COLO668 (cell line): ENCODE results near the gene PRPSAP1.
"Not testable (repeated sequence)": the region's sequence is repeated elsewhere in the genome, so short reads cannot be mapped to it uniquely, and the experiment has no call there.

ENCODE experiments used
- DNase-seq: peaks from one replicate; lab custom pipeline; 2025; ENCODE audit not compliant: unreplicated experiment; lab: John Stamatoyannopoulos, UW

Gene PRPSAP1

DNA sequence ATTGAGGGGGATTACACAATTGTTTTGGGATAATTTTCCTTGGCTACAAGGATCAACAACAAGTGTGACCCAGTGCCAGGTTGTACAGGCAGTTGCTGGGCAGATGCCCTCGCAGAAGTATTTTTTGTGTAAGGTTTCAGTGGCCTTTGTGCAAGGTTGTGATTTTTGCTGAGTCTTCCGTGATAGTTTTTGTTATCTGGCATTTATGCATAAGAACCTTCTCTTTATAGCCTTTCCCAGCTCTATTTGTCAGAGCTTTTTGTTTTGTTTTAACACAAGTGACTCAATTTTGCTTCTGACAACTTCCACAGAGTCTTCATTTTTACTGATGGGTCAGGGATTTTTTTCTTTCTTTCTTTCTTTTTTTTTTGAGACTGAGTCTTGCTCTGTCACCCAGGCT is 6.7 kb upstream of the PRPSAP1 start:
- no peak for DNase-seq

DNA sequence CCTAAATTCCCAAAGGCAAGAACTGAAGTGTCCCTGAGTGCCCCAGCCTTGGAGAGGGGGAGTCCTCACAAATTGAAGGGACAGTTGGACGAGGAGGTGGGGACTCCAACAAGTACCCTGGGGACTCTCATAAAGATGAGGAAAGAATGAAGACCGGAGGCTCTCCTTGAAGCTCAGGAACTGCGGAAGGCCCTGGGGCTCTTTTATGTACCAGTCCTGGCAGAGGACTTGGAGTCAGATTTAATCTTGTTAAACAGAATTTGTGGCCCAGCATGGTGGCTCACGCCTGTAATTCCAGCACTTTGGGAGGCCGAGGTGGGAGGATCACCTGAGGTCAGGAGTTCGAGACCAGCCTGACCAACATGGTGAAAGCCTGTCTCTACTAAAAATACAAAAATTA is 6.1 kb upstream of the PRPSAP1 start:
- DNase-seq, result not testable (repeated sequence)

DNA sequence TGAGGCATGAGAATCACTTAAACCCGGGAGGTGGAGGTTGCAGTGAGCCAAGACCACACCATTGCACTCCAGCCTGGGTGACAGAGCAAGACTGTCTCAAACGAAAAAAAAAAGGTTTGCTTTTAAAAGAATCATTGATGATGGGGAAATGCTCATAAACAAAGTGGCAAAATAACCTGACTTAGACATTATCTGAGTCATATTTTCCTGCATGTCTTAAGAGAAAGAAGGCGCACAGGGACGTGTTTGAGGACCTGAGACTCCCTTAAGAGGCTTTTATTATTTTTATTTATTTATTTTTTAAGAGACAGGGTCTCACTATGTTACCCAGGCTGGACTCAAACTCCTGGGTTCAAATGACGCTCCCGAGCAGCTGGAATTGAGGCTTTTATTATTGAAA is 5.7 kb upstream of the PRPSAP1 start:
- DNase-seq, result no peak

DNA sequence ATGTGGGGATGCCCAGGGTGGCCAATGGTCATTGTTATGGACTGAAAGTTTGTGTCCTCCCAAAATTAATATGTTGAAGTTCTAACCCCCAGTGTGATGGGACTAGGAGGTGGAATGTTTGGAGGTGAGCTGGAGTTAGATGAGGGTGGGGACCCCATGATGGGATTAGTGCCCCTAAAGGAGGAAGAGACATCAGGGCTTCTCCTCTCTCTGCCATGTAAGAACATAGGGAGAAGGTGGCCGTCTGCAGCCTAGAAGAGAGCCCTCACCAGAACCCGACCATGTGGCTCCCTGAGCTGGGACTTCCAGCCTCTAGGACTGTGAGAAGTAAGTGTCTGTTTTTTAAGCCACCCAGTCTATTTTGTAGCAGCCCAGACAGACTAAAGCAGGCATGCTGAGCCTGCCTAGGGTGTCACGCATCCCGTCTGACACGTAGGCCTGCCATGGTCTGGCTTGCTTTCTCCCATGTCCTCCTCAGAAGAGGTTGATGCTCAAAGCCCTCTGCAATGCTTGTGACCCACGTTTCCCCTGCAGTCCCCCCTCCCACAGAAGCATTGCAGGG is 4.0 kb upstream of the PRPSAP1 start:
- no peak for DNase-seq

DNA sequence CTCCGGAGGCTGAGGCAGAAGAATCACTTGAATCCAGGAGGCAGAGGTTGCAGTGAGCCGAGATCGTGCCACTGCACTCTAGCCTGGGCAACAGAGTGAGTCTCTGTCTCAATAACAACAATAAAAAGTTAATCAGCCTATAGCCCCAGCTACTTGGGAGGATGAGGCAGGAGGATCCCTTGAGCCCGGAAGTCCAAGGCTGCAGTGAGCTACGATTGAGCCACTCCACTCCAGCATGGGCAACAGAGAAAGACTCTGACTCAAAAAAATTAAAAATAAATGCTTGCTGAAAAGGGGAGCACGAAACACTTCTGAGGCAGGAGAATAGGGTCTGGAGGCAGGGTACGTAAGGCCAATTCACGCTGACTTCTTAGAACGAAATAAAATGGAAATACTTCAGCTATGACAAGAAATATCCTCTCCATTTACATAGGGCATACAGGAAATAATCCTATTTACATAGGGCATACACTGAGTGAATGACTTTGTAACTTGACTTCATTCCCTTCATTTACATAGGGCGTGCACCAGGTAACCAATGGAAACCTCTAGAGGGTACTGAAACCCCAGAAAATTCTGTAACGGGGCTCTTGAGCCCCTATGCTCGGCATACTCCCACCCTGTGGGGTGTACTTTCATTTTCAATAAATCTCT is 3.2 kb upstream of the PRPSAP1 start:
- DNase-seq, result no peak

DNA sequence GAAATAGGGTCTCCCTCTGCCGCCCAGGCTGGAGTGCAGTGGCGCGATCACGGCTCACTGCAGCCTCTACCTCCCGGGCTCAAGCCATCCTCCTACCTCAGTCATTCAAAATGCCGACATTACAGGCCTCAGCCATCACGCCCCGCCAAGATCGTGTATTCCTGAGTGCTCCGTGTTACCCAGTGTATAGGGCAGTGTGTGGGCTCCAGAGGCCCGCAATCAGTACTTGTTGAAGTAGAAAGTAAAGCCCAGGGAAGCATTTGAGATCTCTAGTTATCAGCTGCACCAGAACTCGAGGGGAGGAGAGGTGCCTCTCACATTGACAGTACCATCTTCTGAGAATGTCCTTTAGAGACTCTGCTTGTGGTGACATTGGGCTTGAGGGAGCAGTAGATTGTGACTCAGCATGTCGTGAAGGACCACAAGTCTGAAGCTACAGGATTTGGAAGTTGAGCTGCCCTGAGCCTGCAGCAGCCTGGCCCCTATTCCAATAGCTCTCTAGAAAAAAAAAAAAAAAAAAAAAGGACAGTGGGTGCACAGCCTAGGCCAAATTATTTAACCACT is 1.1 kb upstream of the PRPSAP1 start:
- DNase-seq, result no peak

DNA sequence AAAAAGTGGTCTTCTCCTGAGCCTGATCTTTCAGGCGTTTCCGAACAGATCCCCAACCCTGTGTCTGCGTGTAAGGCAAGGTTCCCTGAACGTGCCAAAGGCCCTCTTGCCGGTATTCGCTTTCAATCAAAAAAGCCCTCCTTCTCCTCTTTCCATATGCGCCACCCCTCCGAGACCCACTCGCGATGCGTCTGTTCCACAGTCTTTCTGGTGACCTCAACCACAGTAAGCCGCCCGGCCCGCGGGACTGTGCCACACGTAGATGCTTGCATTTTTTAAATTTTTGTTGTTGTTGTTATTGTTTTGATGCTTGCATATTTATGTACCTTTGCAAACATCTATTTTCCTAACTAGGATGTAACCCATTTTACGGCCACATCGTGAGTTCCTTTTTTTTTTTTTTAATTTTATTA is 607 bp upstream of the PRPSAP1 start:
- no peak for DNase-seq

DNA sequence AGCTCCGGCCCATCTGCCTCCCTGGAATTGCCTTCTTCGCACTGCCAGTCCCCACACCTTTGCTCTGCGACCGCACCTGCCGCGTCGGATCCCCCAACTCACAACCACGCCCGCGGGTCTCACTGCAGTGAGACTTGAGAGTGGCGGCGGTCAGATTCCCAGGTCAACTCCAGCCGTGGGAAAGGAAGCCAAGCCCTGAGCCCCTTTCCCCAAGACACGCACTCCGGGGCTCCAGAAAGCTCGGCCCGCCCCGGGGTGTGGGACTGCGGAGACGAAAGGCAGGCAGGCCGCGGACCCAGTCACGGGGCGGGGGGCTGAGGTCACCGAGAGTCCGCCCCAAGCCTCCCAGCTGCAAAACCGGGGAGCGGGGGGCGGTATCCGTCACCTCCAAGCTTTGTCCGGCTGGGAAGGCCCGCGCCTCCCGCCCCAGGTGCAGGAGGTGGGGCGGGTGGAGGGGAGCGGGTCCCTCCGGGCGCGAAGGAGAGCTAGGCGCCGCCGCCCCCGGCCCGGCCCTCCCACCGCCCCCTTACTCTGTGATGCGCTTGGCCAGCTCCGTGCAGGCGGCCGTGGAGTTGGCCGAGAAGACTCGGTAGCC is 615 bp downstream of the PRPSAP1 start:
- DNase-seq, result peak; percentile 37

DNA sequence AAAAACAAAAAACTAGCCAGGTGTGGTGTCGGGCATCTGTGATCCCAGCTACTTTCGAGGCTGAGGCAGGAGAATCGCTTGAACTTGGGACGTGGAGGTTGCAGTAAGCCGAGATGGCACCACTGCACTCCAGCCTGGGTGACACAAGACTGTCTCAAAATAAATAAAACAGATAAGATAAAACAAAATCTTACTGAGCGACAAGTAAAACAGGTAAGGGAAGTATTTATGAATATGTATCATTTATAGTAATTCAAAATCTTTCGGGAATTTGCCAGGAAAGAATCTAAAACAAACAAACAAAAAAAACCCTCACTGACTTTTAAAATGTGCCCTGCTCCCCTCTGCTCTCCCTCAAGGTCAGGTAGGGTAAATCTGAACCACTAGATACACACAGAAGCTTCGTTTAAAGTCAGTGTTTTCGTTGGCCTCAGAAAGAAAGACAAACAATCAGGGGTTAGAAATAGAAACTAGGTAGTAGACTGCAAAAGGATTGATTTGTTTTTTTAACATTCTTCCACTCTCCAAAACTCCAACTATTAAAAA is 2.1 kb downstream of the PRPSAP1 start:
- DNase-seq, result no peak

DNA sequence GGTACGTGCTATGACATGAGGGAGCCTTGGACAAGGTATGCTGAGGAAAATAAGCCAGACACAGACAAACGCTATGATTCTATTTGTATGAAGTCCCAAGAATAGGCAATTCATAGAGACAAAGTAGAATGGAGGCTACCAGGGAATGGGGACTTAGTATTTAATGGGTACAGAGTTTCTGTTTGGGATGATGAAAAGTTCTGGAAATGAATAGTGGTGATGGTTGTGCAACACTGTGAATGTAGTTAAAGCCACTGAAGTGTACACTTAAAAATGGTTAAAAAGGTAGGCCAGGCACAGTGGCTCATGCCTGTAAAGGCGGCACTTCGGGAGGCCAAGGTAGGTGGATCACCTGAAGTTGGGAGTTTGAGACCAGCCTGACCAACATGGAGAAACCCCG is 3.3 kb downstream of the PRPSAP1 start:
- DNase-seq, result no peak

DNA sequence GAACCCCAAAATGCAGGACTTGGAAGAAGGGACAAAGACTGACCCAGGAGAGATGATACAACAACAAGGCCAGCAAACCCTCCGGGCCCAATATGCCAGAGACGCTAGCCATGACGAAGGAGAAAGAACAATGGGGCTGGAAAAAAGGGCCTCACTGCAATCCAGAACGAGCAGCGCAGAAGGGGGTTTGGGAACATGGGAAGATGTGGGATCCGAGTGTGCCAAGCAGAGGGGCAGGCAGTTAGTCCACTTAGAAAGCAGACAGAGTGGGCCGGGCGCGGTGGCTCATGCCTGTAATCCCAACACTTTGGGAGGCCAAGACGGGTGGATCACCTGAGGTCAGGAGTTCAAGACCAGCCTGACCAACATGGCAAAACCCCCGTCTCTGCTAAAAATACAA is 6.8 kb downstream of the PRPSAP1 start:
- DNase-seq, result not testable (repeated sequence)

DNA sequence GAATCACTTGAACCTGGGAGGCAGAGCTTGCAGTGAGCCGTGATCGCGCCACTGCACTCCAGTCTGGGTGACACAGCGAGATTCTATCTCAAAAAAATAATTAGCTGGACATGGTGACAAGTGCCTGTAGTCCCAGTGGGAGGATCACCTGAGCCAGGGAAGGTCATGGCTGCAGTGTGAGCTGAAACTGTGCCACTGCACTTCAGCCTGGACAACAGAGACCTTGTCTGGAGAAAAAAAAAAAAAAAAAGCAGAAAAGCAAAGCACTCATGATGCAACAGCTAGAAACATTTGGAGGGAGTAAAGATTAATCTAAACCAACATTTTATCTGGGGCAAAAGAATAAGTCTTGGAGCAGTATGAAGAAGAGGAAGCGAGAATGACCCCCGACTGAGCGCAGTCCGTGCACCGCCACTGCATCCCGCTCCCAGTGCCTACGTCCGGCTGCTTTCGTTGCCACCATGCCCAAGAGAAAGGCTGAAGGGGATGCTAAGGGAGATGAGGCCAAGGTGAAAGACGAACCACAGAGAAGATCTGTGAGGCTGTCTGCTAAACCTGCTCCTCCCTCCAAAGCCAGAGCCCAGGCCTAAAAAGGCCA is 8.2 kb downstream of the PRPSAP1 start:
- DNase-seq, result no peak

DNA sequence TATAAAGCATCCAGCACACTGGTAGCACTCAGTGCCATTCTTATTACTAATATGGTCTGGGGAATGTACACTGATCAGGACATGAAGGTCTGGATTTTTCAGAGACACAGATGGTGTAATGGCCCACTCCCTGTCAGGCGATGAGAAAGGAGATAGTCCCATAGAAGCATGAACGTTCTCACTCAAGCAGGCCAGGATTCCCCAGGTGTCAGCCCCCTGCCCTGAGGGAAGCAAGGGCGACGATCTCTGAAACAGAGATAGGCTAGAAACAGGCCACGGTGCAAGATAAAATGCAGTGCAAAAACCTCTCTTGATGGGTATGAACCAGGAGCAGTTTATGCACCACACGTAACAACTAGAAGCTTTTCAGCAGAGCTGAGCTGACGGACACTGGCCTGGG is 10.6 kb downstream of the PRPSAP1 start:
- DNase-seq, result no peak

DNA sequence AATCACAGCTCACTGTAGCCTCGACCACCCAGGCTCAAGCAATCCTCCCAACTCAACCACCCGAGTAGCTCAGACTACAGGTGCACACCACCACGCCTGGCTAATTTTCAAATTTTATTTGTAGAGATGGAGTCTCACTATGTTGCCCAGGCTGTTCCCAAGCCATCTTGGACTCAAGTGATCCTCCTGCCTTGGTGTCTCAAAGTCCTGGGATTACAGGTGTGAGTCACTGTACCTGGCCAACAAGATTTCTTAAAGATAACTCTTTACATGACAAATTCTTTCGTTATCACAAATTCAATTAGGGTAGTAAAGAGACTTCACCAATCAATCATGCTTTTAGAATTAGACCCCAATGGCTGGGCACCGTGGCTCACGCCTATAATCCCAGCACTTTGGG is 12.4 kb downstream of the PRPSAP1 start:
- DNase-seq, result no peak

DNA sequence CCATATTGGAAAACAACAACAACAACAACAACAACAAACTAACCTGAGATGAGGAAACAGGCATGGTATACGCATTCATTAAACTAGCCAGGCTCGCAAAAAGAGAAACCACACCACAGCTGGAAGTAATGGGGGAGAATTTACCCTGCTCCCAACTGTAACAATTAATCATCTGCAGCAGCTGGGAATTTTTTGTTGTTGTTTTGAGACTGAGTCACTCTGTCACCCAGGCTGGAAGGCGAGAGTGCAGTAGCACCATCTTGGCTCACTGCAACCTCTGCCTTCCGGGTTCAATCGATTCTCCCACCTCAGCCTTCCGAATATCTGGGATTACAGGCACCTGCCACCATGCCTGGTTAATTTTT is 16.3 kb downstream of the PRPSAP1 start:
- DNase-seq, result no peak

DNA sequence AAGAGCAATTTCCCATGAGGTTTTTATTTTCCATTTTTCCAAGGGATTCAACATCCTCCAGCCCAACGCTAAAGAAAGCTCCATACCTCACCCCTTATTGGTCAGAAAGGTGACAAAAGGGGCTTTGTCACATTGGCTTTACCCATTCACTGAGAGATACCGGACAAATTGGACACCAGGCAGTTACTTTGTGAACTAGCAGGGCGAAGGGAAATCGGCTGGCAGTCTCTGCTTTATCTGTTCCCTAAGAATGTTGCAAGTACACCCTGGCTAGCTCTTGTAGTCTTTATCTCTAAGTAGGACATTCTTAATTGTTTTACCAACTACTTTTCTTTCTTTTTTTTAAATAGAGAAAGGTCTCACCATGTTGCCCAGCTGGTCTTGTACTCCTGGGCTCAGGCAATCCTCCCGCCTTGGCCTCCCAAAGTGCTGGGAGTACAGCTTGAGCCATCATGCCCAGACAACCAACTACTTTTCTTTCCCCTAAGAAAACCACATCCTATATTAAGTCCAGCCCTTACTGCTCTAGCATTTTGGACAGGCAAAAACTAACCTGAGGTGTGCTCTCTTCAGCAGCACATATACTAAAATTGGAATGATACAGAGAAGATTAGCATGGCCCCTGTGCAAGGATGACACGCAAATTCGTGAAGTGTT is 16.8 kb downstream of the PRPSAP1 start:
- DNase-seq, result no peak

DNA sequence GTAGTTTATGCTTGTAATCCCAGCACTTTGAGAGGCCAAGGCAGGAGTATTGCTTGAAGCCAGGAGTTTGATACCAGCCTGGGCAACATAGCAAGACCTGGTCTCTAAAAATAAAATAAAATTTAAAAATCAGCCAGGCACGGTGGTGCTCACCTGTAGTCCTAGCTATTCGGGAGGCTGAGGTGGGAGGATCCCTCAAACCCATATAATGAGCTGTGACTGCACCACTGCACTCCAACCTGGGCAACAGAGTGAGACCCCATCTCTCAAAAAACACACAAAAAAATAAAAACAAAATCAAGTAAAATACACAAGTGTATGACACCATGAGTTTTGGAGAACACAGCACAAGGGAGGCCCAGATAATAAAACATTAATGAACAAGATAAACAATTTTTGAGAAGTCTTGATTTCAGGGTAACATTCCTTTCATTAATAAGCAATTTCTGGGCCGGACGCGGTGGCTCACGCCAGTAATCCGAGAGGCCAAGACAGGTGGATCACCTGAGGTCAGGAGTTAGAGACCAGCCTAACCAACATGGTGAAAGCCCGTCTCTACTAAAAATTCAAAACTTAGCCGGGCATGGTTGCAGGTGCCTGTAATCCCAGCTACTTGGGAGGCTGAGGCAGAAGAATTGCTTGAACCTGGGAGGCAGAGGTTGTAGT is 17.9 kb downstream of the PRPSAP1 start:
- DNase-seq, result no peak

DNA sequence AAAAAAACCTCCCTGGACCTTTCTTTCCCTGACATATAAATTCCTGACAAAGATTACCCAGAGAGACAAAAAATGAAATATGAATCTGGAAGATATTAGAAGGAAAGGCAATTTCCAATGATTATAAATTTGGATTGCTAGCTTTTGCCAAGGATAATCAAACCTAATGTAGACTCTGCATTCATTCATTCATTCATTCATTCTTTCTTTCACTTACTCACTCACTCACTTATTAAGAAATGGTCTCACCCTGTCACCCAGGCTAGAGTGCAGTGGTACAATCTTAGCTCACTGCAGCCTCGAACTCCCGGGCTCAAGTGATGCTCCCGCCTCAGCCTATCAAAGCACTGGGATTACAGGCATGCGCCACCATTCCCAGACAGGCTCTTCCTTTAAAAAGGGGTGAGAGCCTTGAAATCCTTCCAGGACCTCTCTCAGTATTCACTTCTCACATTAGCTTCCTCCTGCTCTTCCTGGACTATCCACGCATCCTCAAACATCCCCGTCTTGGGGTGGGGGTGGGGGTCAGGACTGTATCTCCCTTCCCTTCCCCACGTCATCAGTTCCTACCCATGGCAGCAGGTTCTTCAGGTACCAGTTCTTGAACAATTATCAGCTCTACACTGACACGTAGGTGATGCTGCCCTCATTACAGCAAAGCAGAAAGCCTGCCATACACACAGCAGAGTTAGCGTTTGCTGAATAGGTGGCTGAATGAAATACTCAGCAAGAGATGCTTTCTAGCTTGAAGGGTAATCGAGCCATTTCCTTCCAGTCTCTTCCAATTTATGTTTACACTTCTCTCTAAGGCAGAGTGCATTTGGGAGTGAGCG is 19.8 kb downstream of the PRPSAP1 start:
- no peak for DNase-seq

DNA sequence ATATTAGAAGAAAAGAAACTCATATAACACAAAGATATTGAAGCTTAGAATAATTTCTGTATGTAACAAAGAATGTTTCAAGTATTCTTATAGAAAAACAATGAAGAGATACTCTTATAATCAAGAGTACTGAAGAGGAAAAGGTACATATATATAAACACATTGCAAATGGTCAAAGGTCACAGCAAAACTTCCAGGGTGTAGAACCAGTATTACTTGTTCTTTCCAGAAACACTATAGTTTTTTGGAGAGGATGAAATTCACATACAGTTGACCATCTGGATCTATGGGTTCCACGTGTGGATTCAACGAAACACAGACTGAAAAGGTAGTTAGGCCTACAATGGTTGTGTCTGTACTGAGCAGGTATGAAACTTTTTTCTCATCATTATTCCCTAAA is 22.6 kb downstream of the PRPSAP1 start:
- DNase-seq, result no peak

DNA sequence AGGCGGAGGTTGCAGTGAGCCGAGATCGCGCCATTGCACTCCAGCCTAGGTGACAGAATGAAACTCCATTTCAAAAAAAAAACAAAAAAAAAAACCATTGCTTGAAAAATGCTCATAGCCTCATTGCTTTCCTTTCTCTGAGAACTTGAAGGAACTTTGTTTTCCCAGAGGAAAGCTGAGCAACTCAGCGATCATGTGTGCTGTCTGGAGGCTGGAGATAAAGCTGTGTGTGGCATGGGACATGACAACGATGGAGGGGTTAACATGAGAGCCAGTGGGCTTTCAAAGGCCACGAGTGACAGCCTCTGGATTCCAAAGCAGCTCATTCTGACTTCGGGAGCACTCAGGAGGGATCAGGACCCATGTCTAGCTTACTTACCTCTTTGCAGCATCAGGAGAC is 24.1 kb downstream of the PRPSAP1 start:
- no peak for DNase-seq
